Measurements from ENCODE around the gene MYL12A.

DNA sequence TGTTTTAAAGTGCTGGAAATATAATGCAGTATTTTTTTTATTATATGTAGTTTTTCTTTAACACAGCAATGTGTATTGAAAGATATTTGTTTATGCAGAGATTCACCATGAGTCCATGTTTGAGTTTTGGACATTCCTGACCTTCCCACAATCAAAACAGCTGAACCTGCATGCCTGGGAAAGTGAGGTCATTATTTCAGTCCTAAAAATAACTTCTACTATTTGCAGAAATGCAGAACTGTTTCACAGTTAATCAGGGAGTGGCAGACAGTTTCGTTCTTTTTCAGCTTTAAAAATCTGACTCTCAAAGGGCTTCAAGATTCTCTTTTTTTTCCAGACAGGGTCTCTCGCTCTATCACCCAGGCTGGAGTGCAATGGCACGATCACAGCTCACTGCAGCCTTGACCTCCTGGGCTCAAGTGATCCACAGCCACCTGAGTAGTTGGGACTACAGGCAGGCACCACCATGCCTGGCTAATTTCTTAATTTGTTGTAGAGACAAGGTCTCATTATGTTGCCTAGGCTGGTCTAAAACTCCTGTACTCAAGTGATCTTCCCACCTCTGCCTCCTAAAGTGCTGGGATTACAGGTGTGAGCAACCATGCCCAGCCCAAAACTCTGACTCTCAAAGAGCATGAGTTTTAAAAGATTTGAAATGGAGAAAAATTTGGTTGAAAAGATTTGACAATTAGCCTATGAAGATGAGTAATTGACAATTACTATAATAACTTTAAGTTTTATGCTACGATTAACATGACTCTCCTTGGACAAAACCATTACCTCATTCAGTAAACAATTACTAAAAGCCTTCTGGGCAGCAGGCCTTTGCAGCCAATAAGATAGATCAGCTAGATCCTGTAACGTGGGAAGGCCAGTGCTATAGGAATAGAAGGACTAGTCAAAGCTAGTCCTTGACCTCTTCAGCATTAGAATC is 9.4 kb downstream of the MYL12A start:
- no peak for TF ChIP-seq CTCF (IDR thresholded peaks at IDR 0.05)
- TF ChIP-seq POLR2A (IDR thresholded peaks at IDR 0.05): peak in 1 of 2 donors; percentile 12

All from heart left ventricle (tissue), 13 donors.